GM19397 (cell line): ENCODE measurements around the gene SERPINB5.

Experiments used
- ATAC-seq: cut with Tn5 transposase; IDR thresholded peaks from one replicate; pipeline ENCODE4 v1.9.1; 2021; ENCODE audit warnings: mild to moderate bottlenecking, moderate library complexity; ENCODE audit not compliant: unreplicated experiment

Gene SERPINB5

GRCh38 chr18:63520053-63520685 lies 43.4 kb downstream of the SERPINB5 start:
- no peak for ATAC-seq

GRCh38 chr18:63523660-63524059 lies 46.9 kb downstream of the SERPINB5 start:
- no peak for ATAC-seq

GRCh38 chr18:63527251-63527650 lies 50.5 kb downstream of the SERPINB5 start:
- ATAC-seq = no peak

GRCh38 chr18:63528863-63529492 lies 52.2 kb downstream of the SERPINB5 start:
- no peak for ATAC-seq

- ATAC-seq = no peak
Measured at GRCh38 chr18:63532471-63532870, 55.7 kb downstream of the SERPINB5 start.

- no peak for ATAC-seq
Measured at GRCh38 chr18:63534615-63535014, 57.9 kb downstream of the SERPINB5 start.

- no peak for ATAC-seq
Measured at GRCh38 chr18:63539904-63540510, 63.2 kb downstream of the SERPINB5 start.

GRCh38 chr18:63542069-63542468 lies 65.3 kb downstream of the SERPINB5 start, which contains the start of gene SERPINB12:
Gene SERPINB12 (plus strand): TSS chr18:63542369. CDS start chr18:63556160, 13,791 bp downstream.
- no peak for ATAC-seq

GRCh38 chr18:63544017-63544416 lies 67.3 kb downstream of the SERPINB5 start:
- no peak for ATAC-seq

- ATAC-seq = no peak
Measured at GRCh38 chr18:63545000-63545399, 68.2 kb downstream of the SERPINB5 start.

- ATAC-seq = no peak
Measured at GRCh38 chr18:63550068-63550467, 73.3 kb downstream of the SERPINB5 start.

- ATAC-seq = no peak
Measured at GRCh38 chr18:63551769-63552168, 75.0 kb downstream of the SERPINB5 start.

- ATAC-seq = no peak
Measured at GRCh38 chr18:63552581-63552980, 75.8 kb downstream of the SERPINB5 start.

- ATAC-seq = no peak
Measured at GRCh38 chr18:63553081-63553480, 76.3 kb downstream of the SERPINB5 start.
